ENCODE data around the gene GAPVD1. TPM values are rescaled to one million over a fixed set of nuclear protein-coding genes. Genes with fewer than 3 reads are reported as not detected.

Gene GAPVD1
- total and polyA plus RNA-seq, 8 donors: 6.2 to 23.3 (median 16.0) TPM

DNA sequence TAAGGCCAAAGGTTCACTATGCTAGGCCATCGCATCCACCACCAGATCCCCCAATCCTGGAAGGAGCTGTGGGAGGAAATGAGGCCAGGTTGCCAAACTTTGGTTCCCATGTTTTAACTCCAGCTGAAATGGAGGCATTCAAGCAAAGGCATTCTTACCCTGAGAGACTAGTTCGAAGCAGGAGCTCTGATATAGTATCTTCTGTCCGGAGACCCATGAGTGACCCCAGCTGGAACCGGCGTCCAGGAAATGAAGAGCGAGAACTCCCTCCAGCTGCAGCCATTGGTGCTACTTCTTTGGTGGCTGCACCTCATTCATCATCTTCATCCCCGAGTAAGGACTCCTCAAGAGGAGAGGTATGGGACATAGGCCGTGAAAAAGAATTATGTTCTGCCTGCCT lies 75.6 kb downstream of the GAPVD1 start:
- Histone ChIP-seq H3K4me1 (no peaks in the 10 kb centered on the region), H3K9me3 (no peaks in the 10 kb centered on the region), H3K4me3 (no peak overlapping the region), H3K36me3 (peaks cover 4 to 22% (median 7%) of the 10 kb centered on the region in 3 donors), H3K27ac (no peak overlapping the region), H3K27me3 (no peaks in the 10 kb centered on the region)
- TF ChIP-seq, protein P1, sequence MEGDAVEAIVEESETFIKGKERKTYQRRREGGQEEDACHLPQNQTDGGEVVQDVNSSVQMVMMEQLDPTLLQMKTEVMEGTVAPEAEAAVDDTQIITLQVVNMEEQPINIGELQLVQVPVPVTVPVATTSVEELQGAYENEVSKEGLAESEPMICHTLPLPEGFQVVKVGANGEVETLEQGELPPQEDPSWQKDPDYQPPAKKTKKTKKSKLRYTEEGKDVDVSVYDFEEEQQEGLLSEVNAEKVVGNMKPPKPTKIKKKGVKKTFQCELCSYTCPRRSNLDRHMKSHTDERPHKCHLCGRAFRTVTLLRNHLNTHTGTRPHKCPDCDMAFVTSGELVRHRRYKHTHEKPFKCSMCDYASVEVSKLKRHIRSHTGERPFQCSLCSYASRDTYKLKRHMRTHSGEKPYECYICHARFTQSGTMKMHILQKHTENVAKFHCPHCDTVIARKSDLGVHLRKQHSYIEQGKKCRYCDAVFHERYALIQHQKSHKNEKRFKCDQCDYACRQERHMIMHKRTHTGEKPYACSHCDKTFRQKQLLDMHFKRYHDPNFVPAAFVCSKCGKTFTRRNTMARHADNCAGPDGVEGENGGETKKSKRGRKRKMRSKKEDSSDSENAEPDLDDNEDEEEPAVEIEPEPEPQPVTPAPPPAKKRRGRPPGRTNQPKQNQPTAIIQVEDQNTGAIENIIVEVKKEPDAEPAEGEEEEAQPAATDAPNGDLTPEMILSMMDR (IDR thresholded peaks at IDR 0.05): no peak
- intact Hi-C loops (cut with DNase I): no loop called here
- DNase-seq: no peak
- WGBS, 2 donors: 83 to 86% methylated on average over 8 of the region's 8 CpGs
- no peak for FAIRE-seq
- no peak for ATAC-seq

DNA sequence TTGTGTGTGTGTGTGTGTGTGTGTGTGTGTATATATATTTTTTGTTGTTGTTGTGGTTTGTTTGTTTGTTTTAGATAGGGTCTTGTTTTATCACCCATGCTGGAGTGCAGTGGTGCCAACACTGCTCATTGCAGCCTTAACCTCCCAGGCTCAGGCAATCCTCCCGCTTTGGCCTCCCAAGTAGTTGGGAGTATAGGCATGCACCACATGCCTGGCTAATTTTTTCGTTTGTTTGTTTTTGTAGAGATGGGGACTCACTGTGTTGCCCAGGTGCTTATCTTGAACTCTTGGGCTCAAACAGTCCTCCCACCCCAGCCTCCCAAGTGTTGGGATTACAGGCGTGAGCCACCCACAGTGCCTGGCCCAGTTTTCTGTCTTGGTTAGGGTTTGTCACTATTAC lies 77.3 kb downstream of the GAPVD1 start:
- H3K27me3 ChIP-seq: no peaks in the 10 kb centered on the region
- intact Hi-C loops (cut with DNase I): no loop called here
- H3K9me3 ChIP-seq: no peaks in the 10 kb centered on the region
- ATAC-seq: no peak
- H3K36me3 ChIP-seq: peaks cover 4 to 8% (median 6%) of the 10 kb centered on the region in 3 donors
- no peak overlapping the region for H3K27ac ChIP-seq
- TF ChIP-seq, protein P1 (IDR thresholded peaks at IDR 0.05): no peak
- 85 to 93% methylated on average over 3 of the region's 3 CpGs for WGBS, 2 donors
- H3K4me1 ChIP-seq: peaks cover 0 to 6% (median 5%) of the 10 kb centered on the region in 3 donors
- DNase-seq: no peak
- no peak overlapping the region for H3K4me3 ChIP-seq
- FAIRE-seq: no peak

DNA sequence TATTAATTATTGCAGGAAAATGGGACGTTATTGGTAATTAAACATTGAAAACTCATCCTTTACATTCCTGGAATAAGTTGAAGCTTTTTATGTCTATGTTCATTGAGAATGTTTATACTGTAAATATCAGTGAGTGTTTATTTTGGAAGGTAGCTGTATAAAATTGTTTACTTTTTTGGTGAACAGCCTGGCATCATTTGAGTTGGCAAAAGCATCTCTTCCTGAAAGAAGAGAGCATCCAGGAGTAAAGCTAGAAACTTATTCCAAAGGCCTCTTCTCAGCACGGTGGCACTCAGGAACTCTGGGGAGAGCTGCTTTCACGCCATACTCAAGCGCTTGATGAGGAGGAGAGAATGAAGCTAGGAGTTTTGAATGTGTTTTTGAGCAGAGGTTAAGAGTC lies 79.9 kb downstream of the GAPVD1 start:
- intact Hi-C loops (cut with DNase I): no loop called here
- peaks cover 0 to 10% (median 6%) of the 10 kb centered on the region in 3 donors for H3K4me1 ChIP-seq
- 75 to 80% methylated on average over 4 of the region's 4 CpGs for WGBS, 2 donors
- no peak for ATAC-seq
- no peaks in the 10 kb centered on the region for H3K27me3 ChIP-seq
- H3K36me3 ChIP-seq: peaks cover 4 to 8% (median 6%) of the 10 kb centered on the region in 3 donors
- TF ChIP-seq, protein P1 (IDR thresholded peaks at IDR 0.05): no peak
- H3K4me3 ChIP-seq: no peak overlapping the region
- no peak for FAIRE-seq
- no peaks in the 10 kb centered on the region for H3K9me3 ChIP-seq
- no peak for DNase-seq
- no peak overlapping the region for H3K27ac ChIP-seq

DNA sequence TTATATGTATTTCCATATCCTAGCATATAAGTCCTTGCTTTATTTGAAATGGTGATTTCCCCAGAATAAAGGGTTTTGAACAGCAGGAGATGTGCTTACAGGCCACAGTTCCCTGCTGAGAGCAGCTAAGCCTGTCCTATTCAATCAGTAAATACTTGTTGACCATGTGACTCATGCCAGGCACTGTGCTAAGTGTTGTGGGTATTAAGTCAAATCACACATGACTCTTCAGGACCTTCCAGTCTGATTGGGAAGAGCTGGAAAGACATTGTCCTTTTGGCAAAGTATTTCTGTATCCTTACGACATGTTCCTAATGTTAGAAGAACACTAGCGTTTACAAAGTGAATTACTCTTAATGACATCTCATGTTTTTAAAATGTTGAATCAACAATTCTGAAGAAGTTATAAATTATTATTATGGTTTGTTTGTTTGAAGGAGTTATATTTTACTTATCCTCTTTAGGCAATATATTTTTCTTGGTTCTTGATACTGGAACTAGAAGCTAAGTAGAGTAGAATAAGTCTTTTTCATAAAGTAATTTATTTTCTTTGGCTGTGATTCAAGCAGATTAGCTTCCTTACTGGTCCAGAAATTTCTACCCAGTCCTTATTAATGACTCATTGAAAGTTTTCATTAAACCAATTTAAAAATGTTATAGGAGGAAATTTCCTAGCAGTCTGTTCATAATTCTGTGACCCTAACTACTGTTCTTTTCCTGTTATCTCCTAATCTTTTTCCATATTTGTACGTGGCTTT lies 82.1 kb downstream of the GAPVD1 start:
- FAIRE-seq: no peak
- Histone ChIP-seq H3K27ac (no peak overlapping the region), H3K27me3 (no peaks in the 10 kb centered on the region), H3K9me3 (no peaks in the 10 kb centered on the region), H3K4me1 (peaks cover 0 to 10% (median 6%) of the 10 kb centered on the region in 3 donors), H3K4me3 (no peak overlapping the region), H3K36me3 (peaks cover 0 to 25% (median 6%) of the 10 kb centered on the region in 3 donors)
- peak; percentile 43 to 77 (median 58) for ATAC-seq
- WGBS, 2 donors: 67 to 73% methylated on average over 3 of the region's 3 CpGs
- peak in 1 of 6 donors; percentile 12 for DNase-seq
- TF ChIP-seq, protein P1 (IDR thresholded peaks at IDR 0.05): no peak
- intact Hi-C loops (cut with DNase I): no loop called here
